ENCODE measurements around the gene HSPA8.

- TF ChIP-seq POLR2A (IDR thresholded peaks at IDR 0.05): no peak
- TF ChIP-seq, protein P1, sequence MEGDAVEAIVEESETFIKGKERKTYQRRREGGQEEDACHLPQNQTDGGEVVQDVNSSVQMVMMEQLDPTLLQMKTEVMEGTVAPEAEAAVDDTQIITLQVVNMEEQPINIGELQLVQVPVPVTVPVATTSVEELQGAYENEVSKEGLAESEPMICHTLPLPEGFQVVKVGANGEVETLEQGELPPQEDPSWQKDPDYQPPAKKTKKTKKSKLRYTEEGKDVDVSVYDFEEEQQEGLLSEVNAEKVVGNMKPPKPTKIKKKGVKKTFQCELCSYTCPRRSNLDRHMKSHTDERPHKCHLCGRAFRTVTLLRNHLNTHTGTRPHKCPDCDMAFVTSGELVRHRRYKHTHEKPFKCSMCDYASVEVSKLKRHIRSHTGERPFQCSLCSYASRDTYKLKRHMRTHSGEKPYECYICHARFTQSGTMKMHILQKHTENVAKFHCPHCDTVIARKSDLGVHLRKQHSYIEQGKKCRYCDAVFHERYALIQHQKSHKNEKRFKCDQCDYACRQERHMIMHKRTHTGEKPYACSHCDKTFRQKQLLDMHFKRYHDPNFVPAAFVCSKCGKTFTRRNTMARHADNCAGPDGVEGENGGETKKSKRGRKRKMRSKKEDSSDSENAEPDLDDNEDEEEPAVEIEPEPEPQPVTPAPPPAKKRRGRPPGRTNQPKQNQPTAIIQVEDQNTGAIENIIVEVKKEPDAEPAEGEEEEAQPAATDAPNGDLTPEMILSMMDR (IDR thresholded peaks at IDR 0.05): no peak
- TF ChIP-seq POLR2AphosphoS5 (IDR thresholded peaks at IDR 0.05): no peak
Measured at GRCh38 chr11:123091506-123091905, 29.6 kb upstream of the HSPA8 start.

Measured in breast epithelium (tissue), 3 donors.